Panc1 (cell line): Measurements from ENCODE around the gene HSD17B11.
A peak's percentile ranks its signal among the peaks of the same experiment; 100 is the strongest.

Source experiments
- POLR2AphosphoS5 ChIP-seq: IDR thresholded peaks from 2 replicates; pipeline ENCODE4 v1.6.1; 2012; ENCODE audit warnings: mild to moderate bottlenecking, low read depth, low read length, moderate library complexity
- TF ChIP-seq, protein P1 (sequence below), 2 experiments: IDR thresholded peaks; 2 replicates each; pipeline ENCODE4 v1.6.1; 2011 to 2012; ENCODE audit warnings: low read depth in 2 of 2, control low read depth in 1 of 2, low read length in 1 of 2, mild to moderate bottlenecking in 1 of 2, moderate library complexity in 1 of 2; ENCODE audit not compliant: insufficient read depth in 1 of 2
- TF ChIP-seq, protein P2 (sequence below): fragments of 450-650 bp; IDR thresholded peaks from 2 replicates; pipeline ENCODE4 v1.5.1; 2017; ENCODE audit warnings: mild to moderate bottlenecking

DNA sequence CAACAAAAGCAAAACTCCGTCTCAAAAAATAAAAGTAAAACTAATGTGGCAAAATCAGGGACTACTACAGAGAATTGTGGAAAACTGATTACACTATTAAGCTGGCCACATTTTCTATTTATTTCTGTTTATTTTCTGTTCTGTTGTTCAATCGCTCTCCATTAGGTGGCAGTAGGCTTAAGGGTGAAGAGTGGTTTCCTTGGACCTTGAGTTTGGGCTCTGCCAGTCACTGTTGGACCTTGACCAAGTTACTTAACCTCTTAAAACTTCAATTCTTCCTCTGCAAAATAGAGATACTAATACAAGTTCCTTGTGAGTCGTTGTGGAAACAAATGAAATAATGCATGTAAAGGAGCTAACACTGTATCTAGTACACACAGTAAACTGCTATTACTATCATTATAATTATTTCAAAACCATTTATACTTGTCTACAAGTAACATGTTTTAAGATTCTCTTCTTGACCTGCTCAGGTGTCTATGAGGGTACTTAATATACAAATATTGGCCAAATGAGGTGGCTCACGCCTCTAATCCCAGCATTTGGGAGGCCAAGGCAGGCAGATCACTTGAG, 15.2 kb downstream of the HSD17B11 start:
- no peak for TF ChIP-seq POLR2AphosphoS5
- TF ChIP-seq, protein P1, sequence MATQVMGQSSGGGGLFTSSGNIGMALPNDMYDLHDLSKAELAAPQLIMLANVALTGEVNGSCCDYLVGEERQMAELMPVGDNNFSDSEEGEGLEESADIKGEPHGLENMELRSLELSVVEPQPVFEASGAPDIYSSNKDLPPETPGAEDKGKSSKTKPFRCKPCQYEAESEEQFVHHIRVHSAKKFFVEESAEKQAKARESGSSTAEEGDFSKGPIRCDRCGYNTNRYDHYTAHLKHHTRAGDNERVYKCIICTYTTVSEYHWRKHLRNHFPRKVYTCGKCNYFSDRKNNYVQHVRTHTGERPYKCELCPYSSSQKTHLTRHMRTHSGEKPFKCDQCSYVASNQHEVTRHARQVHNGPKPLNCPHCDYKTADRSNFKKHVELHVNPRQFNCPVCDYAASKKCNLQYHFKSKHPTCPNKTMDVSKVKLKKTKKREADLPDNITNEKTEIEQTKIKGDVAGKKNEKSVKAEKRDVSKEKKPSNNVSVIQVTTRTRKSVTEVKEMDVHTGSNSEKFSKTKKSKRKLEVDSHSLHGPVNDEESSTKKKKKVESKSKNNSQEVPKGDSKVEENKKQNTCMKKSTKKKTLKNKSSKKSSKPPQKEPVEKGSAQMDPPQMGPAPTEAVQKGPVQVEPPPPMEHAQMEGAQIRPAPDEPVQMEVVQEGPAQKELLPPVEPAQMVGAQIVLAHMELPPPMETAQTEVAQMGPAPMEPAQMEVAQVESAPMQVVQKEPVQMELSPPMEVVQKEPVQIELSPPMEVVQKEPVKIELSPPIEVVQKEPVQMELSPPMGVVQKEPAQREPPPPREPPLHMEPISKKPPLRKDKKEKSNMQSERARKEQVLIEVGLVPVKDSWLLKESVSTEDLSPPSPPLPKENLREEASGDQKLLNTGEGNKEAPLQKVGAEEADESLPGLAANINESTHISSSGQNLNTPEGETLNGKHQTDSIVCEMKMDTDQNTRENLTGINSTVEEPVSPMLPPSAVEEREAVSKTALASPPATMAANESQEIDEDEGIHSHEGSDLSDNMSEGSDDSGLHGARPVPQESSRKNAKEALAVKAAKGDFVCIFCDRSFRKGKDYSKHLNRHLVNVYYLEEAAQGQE (IDR thresholded peaks at IDR 0.05; ENCODE audit: insufficient read depth in 1 of 2, low read depth in 2 of 2, low read length in 1 of 2), result no peak
- TF ChIP-seq, protein P2, sequence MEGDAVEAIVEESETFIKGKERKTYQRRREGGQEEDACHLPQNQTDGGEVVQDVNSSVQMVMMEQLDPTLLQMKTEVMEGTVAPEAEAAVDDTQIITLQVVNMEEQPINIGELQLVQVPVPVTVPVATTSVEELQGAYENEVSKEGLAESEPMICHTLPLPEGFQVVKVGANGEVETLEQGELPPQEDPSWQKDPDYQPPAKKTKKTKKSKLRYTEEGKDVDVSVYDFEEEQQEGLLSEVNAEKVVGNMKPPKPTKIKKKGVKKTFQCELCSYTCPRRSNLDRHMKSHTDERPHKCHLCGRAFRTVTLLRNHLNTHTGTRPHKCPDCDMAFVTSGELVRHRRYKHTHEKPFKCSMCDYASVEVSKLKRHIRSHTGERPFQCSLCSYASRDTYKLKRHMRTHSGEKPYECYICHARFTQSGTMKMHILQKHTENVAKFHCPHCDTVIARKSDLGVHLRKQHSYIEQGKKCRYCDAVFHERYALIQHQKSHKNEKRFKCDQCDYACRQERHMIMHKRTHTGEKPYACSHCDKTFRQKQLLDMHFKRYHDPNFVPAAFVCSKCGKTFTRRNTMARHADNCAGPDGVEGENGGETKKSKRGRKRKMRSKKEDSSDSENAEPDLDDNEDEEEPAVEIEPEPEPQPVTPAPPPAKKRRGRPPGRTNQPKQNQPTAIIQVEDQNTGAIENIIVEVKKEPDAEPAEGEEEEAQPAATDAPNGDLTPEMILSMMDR, result peak; percentile 72
